ENCODE data around the gene TERT. TPM values are rescaled to one million over a fixed set of nuclear protein-coding genes. Genes with fewer than 3 reads are reported as not detected.

TERT gene
- total and polyA plus RNA-seq, 2 of the 4 experiments (the other 2 are of a cell fraction): not detected

- no peak overlapping the region for H3K4me2 ChIP-seq (ENCODE audit: low read depth, low read length)
- H3K27me3 ChIP-seq (ENCODE audit: control insufficient read depth, insufficient read depth, low read length): peaks cover 2% of the 10 kb centered on the region; the same call in 1 of the 2 replicates
- CTCF ChIA-PET: interaction anchor here (0.6 to 1.0 kb wide), 2 partner anchors 9 to 412 kb away, joined by 5 to 7 read pairs; no protein-coding TSS in a partner anchor
- no peak overlapping the region for H2BK120ac ChIP-seq (ENCODE audit: low read depth, low read length)
- no peaks in the 10 kb centered on the region for H4K20me1 ChIP-seq (ENCODE audit: insufficient read depth, low read length)
- no peak overlapping the region for H3K23ac ChIP-seq (ENCODE audit: low read depth, low read length)
- H3K4me3 ChIP-seq (ENCODE audit: insufficient read depth, low read depth, low read length): no peak overlapping the region
- no peak overlapping the region for H2AK5ac ChIP-seq (ENCODE audit: low read depth, low read length)
- no peak overlapping the region for H2BK15ac ChIP-seq (ENCODE audit: low read depth, low read length)
- no peak overlapping the region for H2AK9ac ChIP-seq (replicated peaks; ENCODE audit: low read depth, low read length, poor library complexity)
- H3K14ac ChIP-seq (replicated peaks; ENCODE audit: low read depth, low read length): no peak overlapping the region
- no peak overlapping the region for H3K9ac ChIP-seq (ENCODE audit: low read depth, low read length)
- no peak overlapping the region for H4K8ac ChIP-seq (ENCODE audit: low read depth in 2 of 2, low read length in 2 of 2)
- no peaks in the 10 kb centered on the region; the same call in 1 of the 2 replicates for H3K4me1 ChIP-seq (ENCODE audit: control insufficient read depth, insufficient read depth, low read length)
- ATAC-seq (ENCODE audit: low read depth) (no peak), DNase-seq (no peak)
- H3K36me3 ChIP-seq (ENCODE audit: control insufficient read depth, insufficient read depth, low read length): no peaks in the 10 kb centered on the region
- H2AFZ ChIP-seq (replicated peaks; ENCODE audit: low read length, poor library complexity): peak overlapping the region; percentile 32
- no peak for TF ChIP-seq SMC3 (IDR thresholded peaks at IDR 0.05; ENCODE audit: low read depth, low read length)
- TF ChIP-seq MXI1 (IDR thresholded peaks at IDR 0.05; ENCODE audit: borderline replicate concordance, low read depth, low read length): no peak
- no peak for TF ChIP-seq USF2 (IDR thresholded peaks at IDR 0.05; ENCODE audit: low read depth, low read length)
- TF ChIP-seq, protein P1, sequence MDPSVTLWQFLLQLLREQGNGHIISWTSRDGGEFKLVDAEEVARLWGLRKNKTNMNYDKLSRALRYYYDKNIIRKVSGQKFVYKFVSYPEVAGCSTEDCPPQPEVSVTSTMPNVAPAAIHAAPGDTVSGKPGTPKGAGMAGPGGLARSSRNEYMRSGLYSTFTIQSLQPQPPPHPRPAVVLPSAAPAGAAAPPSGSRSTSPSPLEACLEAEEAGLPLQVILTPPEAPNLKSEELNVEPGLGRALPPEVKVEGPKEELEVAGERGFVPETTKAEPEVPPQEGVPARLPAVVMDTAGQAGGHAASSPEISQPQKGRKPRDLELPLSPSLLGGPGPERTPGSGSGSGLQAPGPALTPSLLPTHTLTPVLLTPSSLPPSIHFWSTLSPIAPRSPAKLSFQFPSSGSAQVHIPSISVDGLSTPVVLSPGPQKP (IDR thresholded peaks at IDR 0.05; ENCODE audit: borderline replicate concordance, low read depth, low read length): no peak
- no peak for TF ChIP-seq RCOR1 (IDR thresholded peaks at IDR 0.05; ENCODE audit: insufficient replicate concordance, low read length)
- TF ChIP-seq MAFK (IDR thresholded peaks at IDR 0.05; ENCODE audit: low read depth, low read length): no peak
- TF ChIP-seq CEBPB (IDR thresholded peaks at IDR 0.05; ENCODE audit: low read depth, low read length): no peak
- no peak for TF ChIP-seq FOS (IDR thresholded peaks at IDR 0.05; ENCODE audit: low read depth, low read length)
- no peak for TF ChIP-seq MAZ (IDR thresholded peaks at IDR 0.05; ENCODE audit: borderline replicate concordance, low read depth, low read length)
- no peaks in the 10 kb centered on the region for H3K79me1 ChIP-seq (ENCODE audit: low read depth in 1 of 2, low read length in 2 of 2)
- POLR2A ChIA-PET (ENCODE audit: unreplicated experiment): no interaction called here
- no peak overlapping the region for H3K18ac ChIP-seq (ENCODE audit: low read depth, low read length)
- dilution Hi-C loops (cut with HindIII; ENCODE audit: low sequenced_read_pairs, unreplicated experiment): no loop called here
- H3K9me1 ChIP-seq (ENCODE audit: insufficient read depth, low read length): no peaks in the 10 kb centered on the region
- H2BK5ac ChIP-seq (ENCODE audit: low read depth, low read length, poor library complexity, severe bottlenecking): no peak overlapping the region
- H3K9me3 ChIP-seq (ENCODE audit: control insufficient read depth, insufficient read depth, low read length): peaks cover 13% of the 10 kb centered on the region; the same call in 1 of the 2 replicates
- H2BK20ac ChIP-seq (ENCODE audit: low read depth, low read length): no peak overlapping the region
- 91% methylated on average over 6 of the region's 25 CpGs; no CpG with 5 or more reads in 1 of the 2 experiments for WGBS, 2 experiments (ENCODE audit: extremely low coverage in 2 of 2, insufficient read length in 1 of 2)
- intact Hi-C loops (cut with micrococcal nuclease): no loop called here
- H3K27ac ChIP-seq (ENCODE audit: insufficient read depth, low read length): no peak overlapping the region
- H3K4ac ChIP-seq (ENCODE audit: low read depth, low read length): no peak overlapping the region
- H4K91ac ChIP-seq (ENCODE audit: insufficient read depth, low read depth, low read length): no peak overlapping the region
- no peak overlapping the region for H3K56ac ChIP-seq (ENCODE audit: extremely low read depth, insufficient read depth, low read length)
- in situ Hi-C loops (cut with MboI; ENCODE audit: low sequenced_read_pairs): no loop called here
- no TSS peak for BruUV-seq (replicated peaks)
- no peak overlapping the region for H4K5ac ChIP-seq (ENCODE audit: low read depth, low read length)
Measured at GRCh38 chr5:1232780-1233179, 62.1 kb downstream of the TERT start.
